ENCODE measurements around the gene TASP1.

The TASP1 gene

GRCh38 chr20:13453367-13453766 is 185.4 kb downstream of the TASP1 start:
- no peak overlapping the region for H3K27ac ChIP-seq
- TF ChIP-seq CTCF (IDR thresholded peaks at IDR 0.05) (no peak), ZFX (IDR thresholded peaks at IDR 0.05; ENCODE audit: borderline replicate concordance) (no peak)

GRCh38 chr20:13452470-13453124 is 186.1 kb downstream of the TASP1 start:
- TF ChIP-seq ZFX (IDR thresholded peaks at IDR 0.05; ENCODE audit: borderline replicate concordance) (no peak), CTCF (IDR thresholded peaks at IDR 0.05) (no peak)

GRCh38 chr20:13449868-13450434 is 188.8 kb downstream of the TASP1 start:
- TF ChIP-seq CTCF (IDR thresholded peaks at IDR 0.05) = no peak
- no peak for TF ChIP-seq ZFX (IDR thresholded peaks at IDR 0.05; ENCODE audit: borderline replicate concordance)
- no peak overlapping the region for H3K27ac ChIP-seq

More at GRCh38 chr20:13452470-13453124, 186.1 kb downstream of the TASP1 start:
- H3K27ac ChIP-seq = no peak overlapping the region

GRCh38 chr20:13447385-13448180 is 191.1 kb downstream of the TASP1 start:
- TF ChIP-seq CTCF (IDR thresholded peaks at IDR 0.05) (no peak), ZFX (IDR thresholded peaks at IDR 0.05; ENCODE audit: borderline replicate concordance) (no peak)
- H3K27ac ChIP-seq = no peak overlapping the region

- H3K27ac ChIP-seq = no peak overlapping the region
- TF ChIP-seq CTCF (IDR thresholded peaks at IDR 0.05) = no peak
- no peak for TF ChIP-seq ZFX (IDR thresholded peaks at IDR 0.05; ENCODE audit: borderline replicate concordance)
Measured at GRCh38 chr20:13443690-13444089, 195.0 kb downstream of the TASP1 start.

GRCh38 chr20:13442986-13443385 is 195.7 kb downstream of the TASP1 start:
- TF ChIP-seq CTCF (IDR thresholded peaks at IDR 0.05) (no peak), ZFX (IDR thresholded peaks at IDR 0.05; ENCODE audit: borderline replicate concordance) (no peak)
- H3K27ac ChIP-seq = no peak overlapping the region

- no peak overlapping the region for H3K27ac ChIP-seq
- TF ChIP-seq ZFX (IDR thresholded peaks at IDR 0.05; ENCODE audit: borderline replicate concordance) = no peak
- TF ChIP-seq CTCF (IDR thresholded peaks at IDR 0.05) = no peak
Measured at GRCh38 chr20:13441388-13441787, 197.3 kb downstream of the TASP1 start.
